Sigmoid colon (tissue), 7 donors: Measurements from ENCODE around the gene SBK1. TPM values are rescaled to one million over a fixed set of nuclear protein-coding genes. Genes with fewer than 3 reads are reported as not detected.

Experiments
- DNase-seq: peaks from one replicate; pipeline ENCODE4 v3.0.0-alpha.2; 2019
- H3K27ac ChIP-seq, 4 donors: fragments of 200-600 bp; sonication (generic); one replicate each; pipeline ENCODE4 v1.5.1; 2016 to 2019; ENCODE audit warnings: mild to moderate bottlenecking in 1 of 4
- H3K27me3 ChIP-seq, 3 donors: fragments of 200-600 bp; sonication (generic); one replicate each; pipeline ENCODE4 v1.5.1; 2019; ENCODE audit warnings: mild to moderate bottlenecking in 1 of 3
- H3K36me3 ChIP-seq, 4 donors: fragments of 200-600 bp; sonication (generic); one replicate each; pipeline ENCODE4 v1.5.1; 2016 to 2019
- H3K4me1 ChIP-seq, 4 donors: fragments of 200-600 bp; sonication (generic); one replicate each; pipeline ENCODE4 v1.5.1; 2017 to 2019
- H3K4me3 ChIP-seq, 4 donors: fragments of 200-600 bp; sonication (generic); one replicate each; pipeline ENCODE4 v1.5.1; 2017 to 2019; ENCODE audit warnings: mild to moderate bottlenecking in 2 of 4, moderate library complexity in 1 of 4
- H3K9me3 ChIP-seq, 4 donors: fragments of 200-600 bp in 3 of 4; sonication (generic) in 3 of 4; one replicate each; pipeline versions ENCODE4 v1.5.1 to v1.6.1; 2013 to 2019
- EP300 ChIP-seq, 4 donors: sonication (generic); formaldehyde crosslinking; IDR thresholded peaks; one replicate each; pipeline ENCODE4 v1.6.1; 2017; ENCODE audit warnings: antibody characterized with exemption in 4 of 4
- POLR2A ChIP-seq, 2 donors: fragments of 450-650 bp; IDR thresholded peaks; one replicate each; pipeline ENCODE4 v1.6.1; 2016; ENCODE audit warnings: antibody characterized with exemption in 2 of 2, mild to moderate bottlenecking in 2 of 2, moderate library complexity in 2 of 2
- POLR2AphosphoS5 ChIP-seq, 4 donors: sonication (generic); formaldehyde crosslinking; IDR thresholded peaks; one replicate each; pipeline ENCODE4 v1.6.1; 2017; ENCODE audit warnings: antibody characterized with exemption in 4 of 4
- WGBS, 2 donors: extraction: QIAGEN DNeasy Blood & Tissue Kit; methylation state at CpG; one replicate each; pipeline ENCODE4 v1.1.7; 2013; 5-methylcytosine and 5-hydroxymethylcytosine counted together
- intact Hi-C: fragments of 100-400 bp; cut with DNase I; formaldehyde crosslinking; loops from one replicate; pipeline ENCODE4 v1.15.1; 2023
- polyA plus RNA-seq, 3 donors: library from polyadenylated mRNA; stranded (reverse); fragments of 200-250 nt; gene quantifications; one replicate each; pipeline ENCODE4 v1.2.3, GENCODE V29; 2013
- total RNA-seq, 4 donors: library from RNA; depleted of rRNA; stranded (reverse); fragments of >200 nt; gene quantifications; one replicate each; pipeline ENCODE4 v1.1.0, GENCODE V29; 2016
- TF ChIP-seq, protein P1 (sequence below), 4 experiments: fragments of 450-650 bp in 3 of 4; fragments of 200-600 bp in 1 of 4; IDR thresholded peaks; one replicate each; pipeline ENCODE4 v1.5.1; 2016 to 2019; ENCODE audit warnings: antibody characterized with exemption in 4 of 4, mild to moderate bottlenecking in 3 of 4, moderate library complexity in 2 of 4
- donor health status: healthy with polysubstance abuse.
- donor health status: Bipolar disorder and iron deficiency.
- donor health status: healthy.

The SBK1 gene
- total and polyA plus RNA-seq, 7 donors, result under 0.01 to 1.3 (median 0.33) TPM; not detected in 2

- intact Hi-C loops, result no loop called here
- TF ChIP-seq POLR2AphosphoS5 (IDR thresholded peaks at IDR 0.05) (no peak), POLR2A (IDR thresholded peaks at IDR 0.05) (no peak), EP300 (IDR thresholded peaks at IDR 0.05) (no peak)
- TF ChIP-seq, protein P1, sequence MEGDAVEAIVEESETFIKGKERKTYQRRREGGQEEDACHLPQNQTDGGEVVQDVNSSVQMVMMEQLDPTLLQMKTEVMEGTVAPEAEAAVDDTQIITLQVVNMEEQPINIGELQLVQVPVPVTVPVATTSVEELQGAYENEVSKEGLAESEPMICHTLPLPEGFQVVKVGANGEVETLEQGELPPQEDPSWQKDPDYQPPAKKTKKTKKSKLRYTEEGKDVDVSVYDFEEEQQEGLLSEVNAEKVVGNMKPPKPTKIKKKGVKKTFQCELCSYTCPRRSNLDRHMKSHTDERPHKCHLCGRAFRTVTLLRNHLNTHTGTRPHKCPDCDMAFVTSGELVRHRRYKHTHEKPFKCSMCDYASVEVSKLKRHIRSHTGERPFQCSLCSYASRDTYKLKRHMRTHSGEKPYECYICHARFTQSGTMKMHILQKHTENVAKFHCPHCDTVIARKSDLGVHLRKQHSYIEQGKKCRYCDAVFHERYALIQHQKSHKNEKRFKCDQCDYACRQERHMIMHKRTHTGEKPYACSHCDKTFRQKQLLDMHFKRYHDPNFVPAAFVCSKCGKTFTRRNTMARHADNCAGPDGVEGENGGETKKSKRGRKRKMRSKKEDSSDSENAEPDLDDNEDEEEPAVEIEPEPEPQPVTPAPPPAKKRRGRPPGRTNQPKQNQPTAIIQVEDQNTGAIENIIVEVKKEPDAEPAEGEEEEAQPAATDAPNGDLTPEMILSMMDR (IDR thresholded peaks at IDR 0.05), result no peak
- Histone ChIP-seq H3K9me3 (no peaks in the 10 kb centered on the region), H3K4me3 (no peak overlapping the region), H3K36me3 (no peaks in the 10 kb centered on the region), H3K27ac (no peak overlapping the region), H3K4me1 (peaks cover 0 to 15% (median 14%) of the 10 kb centered on the region in 4 donors), H3K27me3 (peaks cover 8 to 19% (median 9%) of the 10 kb centered on the region in 3 donors)
- WGBS, 2 donors, result 91 to 92% methylated on average over 10 of the region's 10 CpGs
- no peak for DNase-seq
These were observed 2.1 kb upstream of the SBK1 start for GRCh38 chr16:28289939-28290858.

DNA sequence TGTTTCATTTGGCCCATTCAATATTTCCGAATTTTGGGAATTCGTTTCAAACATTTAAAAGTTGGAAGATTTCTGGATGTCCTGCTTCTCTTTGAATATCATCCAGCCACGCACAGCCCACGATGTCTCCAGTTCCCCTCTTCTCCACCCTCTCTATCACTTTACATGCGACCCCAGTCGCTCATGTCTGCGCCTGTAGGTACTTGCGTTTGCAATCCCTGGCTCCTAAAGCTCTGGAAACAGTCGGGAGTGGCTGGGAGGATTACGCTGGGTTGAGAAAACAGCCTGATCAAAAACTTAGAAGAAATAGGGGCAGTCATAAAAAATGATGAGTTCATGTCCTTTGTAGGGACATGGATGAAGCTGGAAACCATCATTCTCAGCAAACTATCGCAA lies 1.5 kb upstream of the SBK1 start:
- TF ChIP-seq EP300 (IDR thresholded peaks at IDR 0.05), result no peak
- TF ChIP-seq POLR2A (IDR thresholded peaks at IDR 0.05), result no peak
- TF ChIP-seq POLR2AphosphoS5 (IDR thresholded peaks at IDR 0.05), result no peak
- TF ChIP-seq, protein P1 (IDR thresholded peaks at IDR 0.05), result no peak
- intact Hi-C loops, result no loop called here
- Histone ChIP-seq H3K9me3 (no peaks in the 10 kb centered on the region), H3K4me3 (no peak overlapping the region), H3K4me1 (peaks cover 0 to 15% (median 14%) of the 10 kb centered on the region in 4 donors), H3K27ac (no peak overlapping the region), H3K27me3 (peaks cover 8 to 19% (median 9%) of the 10 kb centered on the region in 3 donors), H3K36me3 (no peaks in the 10 kb centered on the region)
- WGBS, 2 donors, result 82 to 91% methylated on average over 11 of the region's 11 CpGs
- DNase-seq, result no peak

DNA sequence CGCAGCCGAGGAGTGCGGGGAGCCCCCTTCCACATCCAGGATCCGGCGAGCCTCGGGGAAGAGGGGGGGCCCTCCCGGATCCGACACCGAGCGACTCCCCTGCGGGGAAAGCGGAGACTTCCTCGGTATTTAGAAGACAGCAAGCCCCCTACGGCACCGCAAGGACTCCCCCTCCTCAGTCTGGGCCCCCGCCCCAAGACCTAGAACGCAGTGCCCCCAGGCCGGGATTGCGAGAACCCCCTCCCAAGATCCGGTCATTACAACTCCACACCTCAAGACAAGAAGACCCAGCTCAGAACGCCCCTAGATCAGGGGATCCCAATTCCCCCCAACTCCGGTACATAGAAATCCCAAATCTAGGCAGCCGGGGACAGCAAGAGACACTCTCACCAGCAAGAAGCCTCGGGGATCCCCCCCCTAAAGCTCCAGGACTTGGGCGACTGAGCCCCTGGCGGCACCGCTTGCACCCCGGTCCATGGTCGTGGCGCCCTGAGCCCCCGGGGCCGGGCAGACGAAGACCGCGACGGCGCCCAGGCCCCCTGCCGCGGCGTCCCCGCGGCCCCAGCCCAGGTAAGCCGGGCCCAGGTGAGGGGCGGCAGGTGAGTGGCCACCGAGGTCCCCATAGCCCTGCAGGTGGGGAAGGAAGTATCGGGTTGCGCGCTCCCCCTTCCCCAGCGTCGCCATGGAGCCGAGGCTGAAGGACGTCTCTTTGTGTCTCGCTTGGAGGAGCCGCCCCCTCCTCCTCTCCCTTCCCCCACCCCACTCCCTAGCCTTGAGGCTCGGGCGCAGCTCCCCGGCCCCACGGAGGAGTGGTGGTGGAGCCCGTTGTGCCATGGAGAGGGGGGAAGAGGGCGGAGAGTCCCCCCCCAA lies 641 bp downstream of the SBK1 start:
- TF ChIP-seq EP300 (IDR thresholded peaks at IDR 0.05) (no peak), POLR2A (IDR thresholded peaks at IDR 0.05) (no peak), POLR2AphosphoS5 (IDR thresholded peaks at IDR 0.05) (no peak)
- TF ChIP-seq, protein P1 (IDR thresholded peaks at IDR 0.05), result no peak
- DNase-seq, result no peak
- Histone ChIP-seq H3K4me1 (peaks cover 0 to 15% (median 14%) of the 10 kb centered on the region in 4 donors), H3K36me3 (no peaks in the 10 kb centered on the region), H3K27me3 (peaks cover 8 to 19% (median 9%) of the 10 kb centered on the region in 3 donors), H3K4me3 (peak overlapping the region; percentile 33 to 61 (median 50)), H3K27ac (no peak overlapping the region), H3K9me3 (no peaks in the 10 kb centered on the region)
- intact Hi-C loops, result no loop called here
- 1% methylated on average over 60 of the region's 60 CpGs for WGBS, 2 donors

DNA sequence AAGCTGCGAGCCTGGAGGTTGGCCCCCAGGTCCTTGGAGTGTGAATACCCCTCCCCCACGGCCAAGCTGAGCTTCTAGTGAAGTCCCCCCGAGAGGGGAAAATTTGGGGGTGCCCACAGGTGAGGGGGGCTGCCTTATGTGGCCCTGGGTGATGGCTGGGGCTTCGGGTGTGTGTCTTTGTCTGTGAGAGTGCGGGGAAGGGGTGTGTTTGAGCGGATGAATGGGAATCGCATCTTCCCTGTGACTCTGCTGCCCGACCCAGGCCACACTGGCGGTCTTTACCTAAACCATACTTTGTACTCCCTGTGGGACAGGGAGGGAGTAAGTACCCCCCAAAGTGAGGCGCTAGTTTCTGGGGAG lies 1.3 kb downstream of the SBK1 start:
- no peaks in the 10 kb centered on the region for H3K9me3 ChIP-seq
- no peaks in the 10 kb centered on the region for H3K36me3 ChIP-seq
- H3K4me3 ChIP-seq, result no peak overlapping the region
- no peak for DNase-seq
- no peak overlapping the region for H3K27ac ChIP-seq
- 33 to 43% methylated on average over 10 of the region's 10 CpGs for WGBS, 2 donors
- peaks cover 8 to 19% (median 9%) of the 10 kb centered on the region in 3 donors for H3K27me3 ChIP-seq
- H3K4me1 ChIP-seq, result peaks cover 0 to 15% (median 14%) of the 10 kb centered on the region in 4 donors
- no peak for TF ChIP-seq POLR2A (IDR thresholded peaks at IDR 0.05)
- TF ChIP-seq, protein P1 (IDR thresholded peaks at IDR 0.05), result no peak
- TF ChIP-seq POLR2AphosphoS5 (IDR thresholded peaks at IDR 0.05), result no peak
- no peak for TF ChIP-seq EP300 (IDR thresholded peaks at IDR 0.05)
- intact Hi-C loops, result no loop called here
